Epithelial cell of esophagus (primary cell): ENCODE data around the gene DMXL2.
A peak's percentile ranks its signal among the peaks of the same experiment; 100 is the strongest.
"Not testable (repeated sequence)": the region's sequence is repeated elsewhere in the genome, so short reads cannot be mapped to it uniquely, and the experiment has no call there.

Source experiments
- DNase-seq: peaks from one replicate; pipeline ENCODE4 v3.0.0; 2010; ENCODE audit warnings: low read depth
- H3K4me3 ChIP-seq: 2 replicates; pipeline ENCODE4 v1.5.1; 2011; ENCODE audit warnings: mild to moderate bottlenecking, low read length, control low read depth
- TF ChIP-seq, protein P1 (sequence below): IDR thresholded peaks from 2 replicates; pipeline ENCODE4 v1.5.1; 2011; ENCODE audit warnings: low read depth, mild to moderate bottlenecking, low read length, control low read depth, inconsistent platforms; ENCODE audit not compliant: insufficient read depth; ENCODE audit errors: missing control alignments

The DMXL2 gene

DNA sequence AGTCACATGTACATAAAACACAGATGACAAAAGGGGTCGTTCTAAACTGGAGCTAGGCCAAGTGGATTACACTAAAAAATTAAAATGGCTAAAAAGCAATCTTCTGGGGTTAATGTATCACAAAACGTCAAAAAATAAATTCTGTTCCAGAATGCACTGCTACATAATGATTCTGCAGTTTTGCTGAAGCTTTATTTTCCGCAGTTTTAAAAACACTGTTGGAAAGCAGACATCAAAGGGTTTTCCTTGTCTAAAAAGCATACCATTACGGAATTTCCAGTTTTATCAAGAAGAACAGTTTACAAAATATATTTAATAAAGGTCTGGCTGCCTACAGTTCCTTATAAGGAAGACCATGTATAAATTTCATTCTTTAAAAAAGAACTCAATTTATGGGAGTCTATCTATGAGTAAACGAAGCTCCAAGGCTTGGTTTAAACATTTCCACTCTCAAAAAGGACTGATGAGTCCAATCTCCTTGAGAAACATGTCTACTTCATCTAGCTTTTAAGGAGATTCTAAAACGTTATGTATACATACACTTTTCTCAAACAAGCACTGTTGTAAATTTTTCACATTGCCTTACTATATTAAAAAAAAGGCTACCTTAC is 1.3 kb downstream of the DMXL2 start:
- TF ChIP-seq, protein P1, sequence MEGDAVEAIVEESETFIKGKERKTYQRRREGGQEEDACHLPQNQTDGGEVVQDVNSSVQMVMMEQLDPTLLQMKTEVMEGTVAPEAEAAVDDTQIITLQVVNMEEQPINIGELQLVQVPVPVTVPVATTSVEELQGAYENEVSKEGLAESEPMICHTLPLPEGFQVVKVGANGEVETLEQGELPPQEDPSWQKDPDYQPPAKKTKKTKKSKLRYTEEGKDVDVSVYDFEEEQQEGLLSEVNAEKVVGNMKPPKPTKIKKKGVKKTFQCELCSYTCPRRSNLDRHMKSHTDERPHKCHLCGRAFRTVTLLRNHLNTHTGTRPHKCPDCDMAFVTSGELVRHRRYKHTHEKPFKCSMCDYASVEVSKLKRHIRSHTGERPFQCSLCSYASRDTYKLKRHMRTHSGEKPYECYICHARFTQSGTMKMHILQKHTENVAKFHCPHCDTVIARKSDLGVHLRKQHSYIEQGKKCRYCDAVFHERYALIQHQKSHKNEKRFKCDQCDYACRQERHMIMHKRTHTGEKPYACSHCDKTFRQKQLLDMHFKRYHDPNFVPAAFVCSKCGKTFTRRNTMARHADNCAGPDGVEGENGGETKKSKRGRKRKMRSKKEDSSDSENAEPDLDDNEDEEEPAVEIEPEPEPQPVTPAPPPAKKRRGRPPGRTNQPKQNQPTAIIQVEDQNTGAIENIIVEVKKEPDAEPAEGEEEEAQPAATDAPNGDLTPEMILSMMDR = no peak
- no peak for DNase-seq
- H3K4me3 ChIP-seq = peak overlapping the region; percentile 70

DNA sequence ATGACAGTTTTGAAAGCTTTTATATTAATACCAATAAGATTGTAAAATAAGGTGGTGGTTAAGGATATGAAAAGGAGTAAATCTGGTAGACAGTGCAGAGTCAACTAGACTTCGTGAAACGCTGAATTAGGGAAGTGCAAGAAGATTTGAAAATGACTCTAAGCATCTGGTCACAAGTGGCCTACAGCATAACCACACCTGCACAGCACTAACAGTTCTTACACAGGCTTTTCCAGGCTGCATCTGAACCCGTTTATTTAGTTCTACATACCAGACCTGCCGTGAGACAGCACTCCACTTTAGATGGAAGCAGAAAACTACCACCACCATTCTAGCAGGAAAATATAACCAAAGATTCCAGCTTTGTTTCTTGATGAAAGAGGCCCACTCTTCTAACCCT is 1.9 kb downstream of the DMXL2 start:
- TF ChIP-seq, protein P1 = no peak
- no peak for DNase-seq
- H3K4me3 ChIP-seq = no peak overlapping the region

DNA sequence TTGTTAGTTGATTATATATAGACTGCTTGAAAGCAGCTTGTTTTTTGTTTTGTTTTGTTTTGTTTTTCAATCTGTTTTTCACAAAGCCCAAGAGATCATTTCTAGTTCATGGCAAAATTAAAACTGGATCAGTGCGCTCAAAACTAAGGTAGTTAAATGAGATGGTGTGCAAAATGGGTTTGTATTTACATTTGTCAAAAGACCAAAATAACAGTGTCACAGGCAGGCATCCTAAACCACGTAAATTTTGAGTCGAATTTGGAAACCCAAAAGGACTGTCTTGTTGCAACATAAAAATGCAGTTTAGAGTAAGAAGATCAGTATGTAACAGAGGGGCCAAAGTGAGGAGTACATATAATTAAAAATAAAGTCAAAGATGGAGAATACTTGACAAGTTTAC is 2.4 kb downstream of the DMXL2 start:
- TF ChIP-seq, protein P1 = no peak
- no peak for DNase-seq
- no peak overlapping the region for H3K4me3 ChIP-seq

DNA sequence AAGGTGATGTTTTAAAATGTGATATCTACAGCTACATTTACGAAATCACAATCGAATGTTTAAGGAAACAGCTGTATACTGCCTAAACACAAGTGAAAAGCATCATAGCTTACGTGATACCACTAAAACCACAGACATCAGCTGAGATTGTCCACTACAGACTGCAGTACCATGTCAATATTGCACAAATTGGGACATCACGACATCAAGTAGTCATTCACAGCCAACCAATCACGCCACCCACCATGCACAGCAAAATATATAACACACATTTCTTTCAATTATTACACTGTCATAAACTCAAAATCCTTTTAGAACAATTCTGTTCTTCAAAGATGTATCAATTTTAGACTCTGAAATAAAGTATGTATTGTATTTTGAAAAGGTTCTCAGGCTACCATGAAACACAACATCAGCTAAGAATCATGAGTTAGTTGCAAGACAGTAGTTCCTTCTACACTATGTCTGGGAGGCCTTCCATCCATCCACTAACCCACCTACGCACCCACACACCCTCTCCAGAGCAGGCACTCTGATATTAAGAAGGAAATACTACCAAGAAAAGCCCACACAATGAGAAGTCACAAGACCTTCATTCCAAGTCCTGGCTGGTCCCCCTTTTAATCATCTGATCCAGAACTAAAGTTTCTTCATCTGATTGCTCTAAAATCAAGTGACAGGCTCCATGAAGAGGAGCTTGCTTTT is 3.1 kb downstream of the DMXL2 start:
- TF ChIP-seq, protein P1 = no peak
- no peak overlapping the region for H3K4me3 ChIP-seq
- DNase-seq = no peak

DNA sequence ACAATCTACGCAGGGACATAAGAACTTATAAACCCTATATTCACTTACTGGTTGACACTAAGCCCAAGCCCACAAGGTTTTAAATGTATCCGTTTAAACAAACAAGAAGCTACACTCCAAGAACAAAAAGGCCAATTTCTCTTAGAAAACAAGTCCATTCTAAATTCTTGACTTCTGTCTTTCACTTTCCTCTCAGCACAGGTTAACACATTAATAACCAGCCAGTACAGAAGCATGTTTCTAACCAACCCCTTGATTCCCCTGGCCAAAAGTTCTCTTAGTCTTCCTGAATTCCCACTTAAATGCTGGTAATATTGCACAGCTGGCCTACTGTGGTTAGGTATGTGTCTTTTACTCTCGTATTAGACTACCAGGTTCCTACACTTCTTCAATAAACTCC is 4.7 kb downstream of the DMXL2 start:
- no peak for DNase-seq
- no peak overlapping the region for H3K4me3 ChIP-seq
- TF ChIP-seq, protein P1 = no peak

DNA sequence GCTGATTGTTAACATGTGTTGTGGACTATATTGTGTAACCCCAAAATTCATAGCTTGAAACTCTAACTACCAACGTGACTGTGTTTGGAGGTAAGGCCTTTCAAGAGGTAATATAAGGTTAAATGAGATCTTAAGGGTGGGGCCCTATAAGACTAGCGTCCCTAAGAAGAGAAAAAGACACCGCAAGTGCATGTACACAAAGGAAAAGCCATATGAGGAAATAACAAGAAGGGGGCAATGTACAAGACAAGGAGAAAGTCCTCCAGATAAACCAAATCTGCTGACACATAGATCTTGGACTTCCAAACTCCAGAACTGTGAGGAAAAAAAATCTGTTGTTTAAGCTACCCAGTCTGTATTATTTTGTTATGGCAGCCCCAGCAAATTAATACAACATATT is 8.6 kb downstream of the DMXL2 start:
- H3K4me3 ChIP-seq = no peak overlapping the region
- no peak for DNase-seq
- TF ChIP-seq, protein P1 = no peak

DNA sequence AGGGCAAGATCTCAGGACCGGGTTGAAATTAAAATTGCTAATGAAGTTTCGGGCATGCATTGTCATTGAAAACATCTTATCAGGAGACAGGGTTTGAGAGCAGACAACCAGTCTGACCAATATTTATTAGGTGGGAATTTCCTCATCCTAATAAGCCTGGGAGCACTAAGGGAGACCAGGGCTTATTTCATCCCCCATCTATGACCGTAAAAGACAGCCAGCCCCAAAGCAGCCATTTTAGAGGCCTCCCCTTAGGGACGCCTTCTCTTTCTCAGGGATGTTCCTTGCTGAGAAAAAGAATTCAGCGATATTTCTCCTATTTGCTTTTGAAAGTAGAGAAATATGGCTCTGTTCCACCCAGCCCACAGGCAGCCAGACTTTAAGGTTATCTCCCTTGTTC is 9.9 kb downstream of the DMXL2 start:
- H3K4me3 ChIP-seq, DNase-seq: not testable (repeated sequence)

DNA sequence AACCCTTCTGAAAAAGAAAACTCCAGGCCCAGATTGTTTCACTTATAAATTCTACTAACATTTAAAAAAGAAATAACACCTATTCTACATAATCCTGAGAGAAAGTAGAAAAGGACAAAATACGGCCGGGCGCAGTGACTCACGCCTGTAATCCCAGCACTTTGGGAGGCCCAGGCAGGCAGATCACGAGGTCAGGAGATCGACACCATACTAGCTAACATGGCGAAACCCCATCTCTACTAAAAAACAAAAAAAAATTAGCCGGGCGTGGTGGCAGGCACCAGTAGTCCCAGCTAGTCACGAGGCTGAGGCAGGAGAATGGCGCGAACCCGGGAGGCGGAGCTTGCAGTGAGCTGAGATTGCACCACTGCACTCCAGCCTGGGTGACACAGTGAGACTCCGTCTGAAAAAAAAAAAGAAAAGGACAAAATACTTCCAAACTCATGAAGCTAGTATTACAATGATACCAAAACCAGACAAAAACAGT is 19.1 kb downstream of the DMXL2 start:
- not testable (repeated sequence) for DNase-seq

More for the DNA sequence above, 19.1 kb downstream of the DMXL2 start:
- not testable (repeated sequence) for H3K4me3 ChIP-seq
